Measurements from ENCODE around the gene TMPRSS6.

Gene TMPRSS6

GRCh38 chr22:37148031-37148651 lies 38.6 kb upstream of the TMPRSS6 start:
- no peak overlapping the region for H3K4me3 ChIP-seq (ENCODE audit: low read depth in 1 of 2, low read length in 2 of 2)
- no peaks in the 10 kb centered on the region for H3K27me3 ChIP-seq (ENCODE audit: low read depth, low read length)
- H3K9me3 ChIP-seq (ENCODE audit: control insufficient read depth in 1 of 2, low read length in 2 of 2): peaks cover 0 to 12% of the 10 kb centered on the region in 2 donors
- no peak overlapping the region for H3K27ac ChIP-seq (ENCODE audit: low read length)
- H3K4me1 ChIP-seq (ENCODE audit: control insufficient read depth in 1 of 2, insufficient read depth in 2 of 2, low read length in 2 of 2): no peaks in the 10 kb centered on the region
- H3K36me3 ChIP-seq (ENCODE audit: control insufficient read depth in 1 of 2, insufficient read depth in 2 of 2, low read length in 2 of 2): no peaks in the 10 kb centered on the region

- H3K9me3 ChIP-seq (ENCODE audit: control insufficient read depth in 1 of 2, low read length in 2 of 2): peaks cover 0 to 12% of the 10 kb centered on the region in 2 donors
- H3K4me1 ChIP-seq (ENCODE audit: control insufficient read depth in 1 of 2, insufficient read depth in 2 of 2, low read length in 2 of 2): no peaks in the 10 kb centered on the region
- no peaks in the 10 kb centered on the region for H3K27me3 ChIP-seq (ENCODE audit: low read depth, low read length)
- no peak overlapping the region for H3K27ac ChIP-seq (ENCODE audit: low read length)
- no peak overlapping the region for H3K4me3 ChIP-seq (ENCODE audit: low read depth in 1 of 2, low read length in 2 of 2)
- no peaks in the 10 kb centered on the region for H3K36me3 ChIP-seq (ENCODE audit: control insufficient read depth in 1 of 2, insufficient read depth in 2 of 2, low read length in 2 of 2)
Observed at GRCh38 chr22:37147186-37147990, 37.9 kb upstream of the TMPRSS6 start.

GRCh38 chr22:37146507-37147180 lies 37.1 kb upstream of the TMPRSS6 start:
- Histone ChIP-seq H3K4me3 (ENCODE audit: low read depth in 1 of 2, low read length in 2 of 2) (no peak overlapping the region), H3K27me3 (ENCODE audit: low read depth, low read length) (no peaks in the 10 kb centered on the region), H3K36me3 (ENCODE audit: control insufficient read depth in 1 of 2, insufficient read depth in 2 of 2, low read length in 2 of 2) (no peaks in the 10 kb centered on the region), H3K9me3 (ENCODE audit: control insufficient read depth in 1 of 2, low read length in 2 of 2) (peaks cover 0 to 9% of the 10 kb centered on the region in 2 donors), H3K27ac (ENCODE audit: low read length) (no peak overlapping the region), H3K4me1 (ENCODE audit: control insufficient read depth in 1 of 2, insufficient read depth in 2 of 2, low read length in 2 of 2) (no peaks in the 10 kb centered on the region)

GRCh38 chr22:37146051-37146385 lies 36.5 kb upstream of the TMPRSS6 start:
- H3K36me3 ChIP-seq (ENCODE audit: control insufficient read depth in 1 of 2, insufficient read depth in 2 of 2, low read length in 2 of 2): no peaks in the 10 kb centered on the region
- peaks cover 0 to 4% of the 10 kb centered on the region in 2 donors for H3K9me3 ChIP-seq (ENCODE audit: control insufficient read depth in 1 of 2, low read length in 2 of 2)
- no peak overlapping the region for H3K4me3 ChIP-seq (ENCODE audit: low read depth in 1 of 2, low read length in 2 of 2)
- no peaks in the 10 kb centered on the region for H3K27me3 ChIP-seq (ENCODE audit: low read depth, low read length)
- H3K4me1 ChIP-seq (ENCODE audit: control insufficient read depth in 1 of 2, insufficient read depth in 2 of 2, low read length in 2 of 2): no peaks in the 10 kb centered on the region
- no peak overlapping the region for H3K27ac ChIP-seq (ENCODE audit: low read length)

- Histone ChIP-seq H3K9me3 (ENCODE audit: control insufficient read depth in 1 of 2, low read length in 2 of 2) (no peaks in the 10 kb centered on the region), H3K27me3 (ENCODE audit: low read depth, low read length) (no peaks in the 10 kb centered on the region), H3K4me3 (ENCODE audit: low read depth in 1 of 2, low read length in 2 of 2) (no peak overlapping the region), H3K36me3 (ENCODE audit: control insufficient read depth in 1 of 2, insufficient read depth in 2 of 2, low read length in 2 of 2) (no peaks in the 10 kb centered on the region), H3K27ac (ENCODE audit: low read length) (no peak overlapping the region), H3K4me1 (ENCODE audit: control insufficient read depth in 1 of 2, insufficient read depth in 2 of 2, low read length in 2 of 2) (no peaks in the 10 kb centered on the region)
Observed at GRCh38 chr22:37145180-37146050, 35.9 kb upstream of the TMPRSS6 start.

GRCh38 chr22:37144180-37144554 lies 34.7 kb upstream of the TMPRSS6 start:
- Histone ChIP-seq H3K4me1 (ENCODE audit: control insufficient read depth in 1 of 2, insufficient read depth in 2 of 2, low read length in 2 of 2) (no peaks in the 10 kb centered on the region), H3K9me3 (ENCODE audit: control insufficient read depth in 1 of 2, low read length in 2 of 2) (no peaks in the 10 kb centered on the region), H3K27me3 (ENCODE audit: low read depth, low read length) (no peaks in the 10 kb centered on the region), H3K4me3 (ENCODE audit: low read depth in 1 of 2, low read length in 2 of 2) (no peak overlapping the region), H3K27ac (ENCODE audit: low read length) (no peak overlapping the region), H3K36me3 (ENCODE audit: control insufficient read depth in 1 of 2, insufficient read depth in 2 of 2, low read length in 2 of 2) (no peaks in the 10 kb centered on the region)

- no peaks in the 10 kb centered on the region for H3K27me3 ChIP-seq (ENCODE audit: low read depth, low read length)
- no peaks in the 10 kb centered on the region for H3K36me3 ChIP-seq (ENCODE audit: control insufficient read depth in 1 of 2, insufficient read depth in 2 of 2, low read length in 2 of 2)
- H3K27ac ChIP-seq (ENCODE audit: low read length): no peak overlapping the region
- H3K4me3 ChIP-seq (ENCODE audit: low read depth in 1 of 2, low read length in 2 of 2): no peak overlapping the region
- no peaks in the 10 kb centered on the region for H3K4me1 ChIP-seq (ENCODE audit: control insufficient read depth in 1 of 2, insufficient read depth in 2 of 2, low read length in 2 of 2)
- H3K9me3 ChIP-seq (ENCODE audit: control insufficient read depth in 1 of 2, low read length in 2 of 2): no peaks in the 10 kb centered on the region
Observed at GRCh38 chr22:37141971-37142370, 32.5 kb upstream of the TMPRSS6 start.

- no peak overlapping the region for H3K4me3 ChIP-seq (ENCODE audit: low read depth in 1 of 2, low read length in 2 of 2)
- H3K36me3 ChIP-seq (ENCODE audit: control insufficient read depth in 1 of 2, insufficient read depth in 2 of 2, low read length in 2 of 2): no peaks in the 10 kb centered on the region
- H3K27ac ChIP-seq (ENCODE audit: low read length): no peak overlapping the region
- no peaks in the 10 kb centered on the region for H3K4me1 ChIP-seq (ENCODE audit: control insufficient read depth in 1 of 2, insufficient read depth in 2 of 2, low read length in 2 of 2)
- H3K9me3 ChIP-seq (ENCODE audit: control insufficient read depth in 1 of 2, low read length in 2 of 2): no peaks in the 10 kb centered on the region
- no peaks in the 10 kb centered on the region for H3K27me3 ChIP-seq (ENCODE audit: low read depth, low read length)
Observed at GRCh38 chr22:37141476-37141875, 32.0 kb upstream of the TMPRSS6 start.

GRCh38 chr22:37140686-37141323 lies 31.3 kb upstream of the TMPRSS6 start:
- no peaks in the 10 kb centered on the region for H3K36me3 ChIP-seq (ENCODE audit: control insufficient read depth in 1 of 2, insufficient read depth in 2 of 2, low read length in 2 of 2)
- no peaks in the 10 kb centered on the region for H3K4me1 ChIP-seq (ENCODE audit: control insufficient read depth in 1 of 2, insufficient read depth in 2 of 2, low read length in 2 of 2)
- no peak overlapping the region for H3K4me3 ChIP-seq (ENCODE audit: low read depth in 1 of 2, low read length in 2 of 2)
- H3K27me3 ChIP-seq (ENCODE audit: low read depth, low read length): no peaks in the 10 kb centered on the region
- no peaks in the 10 kb centered on the region for H3K9me3 ChIP-seq (ENCODE audit: control insufficient read depth in 1 of 2, low read length in 2 of 2)
- no peak overlapping the region for H3K27ac ChIP-seq (ENCODE audit: low read length)

GRCh38 chr22:37139762-37140161 lies 30.2 kb upstream of the TMPRSS6 start:
- Histone ChIP-seq H3K4me1 (ENCODE audit: control insufficient read depth in 1 of 2, insufficient read depth in 2 of 2, low read length in 2 of 2) (no peaks in the 10 kb centered on the region), H3K27ac (ENCODE audit: low read length) (no peak overlapping the region)

More at GRCh38 chr22:37139762-37140161, 30.2 kb upstream of the TMPRSS6 start:
- no peaks in the 10 kb centered on the region for H3K27me3 ChIP-seq (ENCODE audit: low read depth, low read length)
- H3K36me3 ChIP-seq (ENCODE audit: control insufficient read depth in 1 of 2, insufficient read depth in 2 of 2, low read length in 2 of 2): no peaks in the 10 kb centered on the region
- no peaks in the 10 kb centered on the region for H3K9me3 ChIP-seq (ENCODE audit: control insufficient read depth in 1 of 2, low read length in 2 of 2)
- no peak overlapping the region for H3K4me3 ChIP-seq (ENCODE audit: low read depth in 1 of 2, low read length in 2 of 2)

All from muscle layer of duodenum (tissue), 2 donors.